ENCODE data around the gene TP53I13.

DNA sequence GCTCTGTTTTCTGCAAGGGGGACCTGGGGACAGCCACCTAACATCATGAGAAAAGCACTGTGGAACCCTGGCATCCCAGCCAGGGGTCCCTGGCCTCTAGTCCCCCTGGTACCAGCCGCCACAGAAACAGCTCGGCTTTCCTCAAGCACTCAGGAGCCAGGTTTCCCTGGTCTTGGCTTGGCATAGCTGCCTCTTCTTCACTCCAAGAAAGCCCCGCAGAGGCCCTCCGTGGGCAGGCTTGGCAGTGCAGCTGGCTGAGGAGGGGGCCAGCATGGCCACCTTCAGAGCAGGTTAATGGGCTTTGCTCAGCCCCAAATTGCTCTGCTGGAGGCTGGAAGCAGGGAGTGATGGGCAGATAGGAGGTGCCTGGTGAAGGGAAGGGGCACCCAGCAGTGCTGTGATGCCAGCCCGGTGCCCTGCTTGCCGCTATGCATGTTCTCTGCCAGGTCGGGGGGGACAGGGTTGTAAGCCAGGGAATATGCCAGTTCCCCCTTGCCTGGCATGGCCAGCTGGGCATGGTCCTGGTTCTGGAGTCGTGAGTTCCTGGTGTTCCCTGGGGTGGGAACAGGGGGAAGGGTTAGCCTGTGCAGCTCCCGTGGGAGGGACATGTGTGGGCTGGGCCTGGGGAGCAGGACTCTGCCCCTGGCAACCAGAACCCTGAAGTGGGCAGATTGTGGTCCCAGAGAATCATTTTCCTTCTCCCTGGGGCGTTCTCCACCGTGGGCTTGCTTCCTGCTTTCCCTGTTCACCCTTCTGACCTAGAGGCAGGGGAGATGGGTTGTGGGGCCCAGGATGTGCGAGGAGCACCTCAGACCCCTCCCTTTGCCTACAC is 27.7 kb downstream of the TP53I13 start:
- TF ChIP-seq CTCF (IDR thresholded peaks at IDR 0.05) (no peak), POLR2A (IDR thresholded peaks at IDR 0.05) (no peak)
